ENCODE results near the gene COQ7.

- TF ChIP-seq EZH2phosphoT487 (IDR thresholded peaks at IDR 0.05; ENCODE audit: borderline replicate concordance, low read length): no peak
- no peak for TF ChIP-seq CTCF (IDR thresholded peaks at IDR 0.05; ENCODE audit: low read depth, low read length, poor library complexity, severe bottlenecking)
Measured at GRCh38 chr16:19077879-19078278, 10.5 kb downstream of the COQ7 start.

All from DOHH2 (cell line).